ENCODE results near the gene ADSL.

DNA sequence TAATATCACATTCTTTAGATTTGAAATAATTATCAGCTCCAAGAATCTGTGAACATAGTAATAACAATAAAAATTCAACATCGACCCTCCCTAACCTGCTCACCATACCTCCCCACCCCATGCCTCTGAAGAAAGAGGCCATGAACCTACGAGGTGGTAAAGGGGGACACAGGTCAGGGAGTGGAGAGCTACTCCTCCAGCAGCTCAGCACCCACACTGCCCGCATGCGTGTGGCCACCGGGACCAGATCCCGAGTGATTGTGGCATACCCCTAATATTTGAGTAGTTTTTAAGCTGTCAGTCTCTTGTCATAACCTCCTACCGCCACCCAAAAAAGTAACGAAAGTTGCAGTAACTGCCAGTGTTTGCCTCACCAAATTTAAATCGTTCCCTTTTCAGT lies 16.8 kb upstream of the ADSL start:
- TF ChIP-seq EZH2 (IDR thresholded peaks at IDR 0.05; ENCODE audit: insufficient read depth, poor library complexity, severe bottlenecking) (no peak), EZH2phosphoT487 (IDR thresholded peaks at IDR 0.05; ENCODE audit: insufficient read depth, low read depth) (no peak)

Measured in GM23248 (cell line).